GM12878 (cell line): ENCODE data around the gene IGLON5. TPM values are rescaled to one million over a fixed set of nuclear protein-coding genes. Genes with fewer than 3 reads are reported as not detected.
A peak's percentile ranks its signal among the peaks of the same experiment; 100 is the strongest.

ENCODE experiments used
- ATF3 ChIP-seq: IDR thresholded peaks from 2 replicates; pipeline ENCODE4 v1.6.1; 2011; ENCODE audit warnings: low read depth, mild to moderate bottlenecking, low read length, moderate library complexity, borderline replicate concordance; ENCODE audit errors: extremely low read depth
- ATF7 ChIP-seq: fragments of 450-650 bp; IDR thresholded peaks from 2 replicates; pipeline ENCODE4 v1.6.1; 2016; ENCODE audit warnings: low read depth, mild to moderate bottlenecking
- BRCA1 ChIP-seq: IDR thresholded peaks from 2 replicates; pipeline ENCODE4 v1.6.1; 2011; ENCODE audit warnings: low read depth, low read length, improper control_type of control experiment
- CHD1 ChIP-seq: IDR thresholded peaks from 2 replicates; pipeline ENCODE4 v1.6.1; 2012; ENCODE audit warnings: low read depth, low read length, improper control_type of control experiment
- CREM ChIP-seq: IDR thresholded peaks from 2 replicates; pipeline ENCODE4 v1.6.1; 2014; ENCODE audit warnings: antibody characterized with exemption, low read depth
- ELK1 ChIP-seq: IDR thresholded peaks from 2 replicates; pipeline ENCODE4 v1.6.1; 2012; ENCODE audit warnings: low read depth, low read length, improper control_type of control experiment
- HSF1 ChIP-seq: fragments of 150-350 bp; IDR thresholded peaks from 2 replicates; pipeline ENCODE4 v1.6.1; 2014; ENCODE audit warnings: mild to moderate bottlenecking, low read depth, low read length
- IRF3 ChIP-seq: fragments of 450-650 bp; IDR thresholded peaks from 2 replicates; pipeline ENCODE4 v1.6.1; 2014; ENCODE audit warnings: mild to moderate bottlenecking
- MEF2A ChIP-seq: IDR thresholded peaks from 2 replicates; pipeline ENCODE4 v1.6.1; 2011; ENCODE audit warnings: low read depth, mild to moderate bottlenecking, low read length, moderate library complexity; ENCODE audit not compliant: insufficient read depth
- NFYB ChIP-seq: IDR thresholded peaks from 2 replicates; pipeline ENCODE4 v1.6.1; 2011; ENCODE audit warnings: low read depth, mild to moderate bottlenecking, low read length, improper control_type of control experiment, moderate library complexity; ENCODE audit not compliant: insufficient read depth
- PAX5 ChIP-seq: IDR thresholded peaks from 2 replicates; pipeline ENCODE4 v1.6.1; 2011; ENCODE audit warnings: low read depth, low read length, borderline replicate concordance
- PBX3 ChIP-seq: IDR thresholded peaks from 2 replicates; pipeline ENCODE4 v1.6.1; 2011; ENCODE audit warnings: mild to moderate bottlenecking, low read depth, low read length, moderate library complexity; ENCODE audit not compliant: insufficient replicate concordance
- PML ChIP-seq: IDR thresholded peaks from 2 replicates; pipeline ENCODE4 v1.6.1; 2012; ENCODE audit warnings: low read length, inconsistent platforms
- RBBP5 ChIP-seq: fragments of 200-600 bp; sonication (generic); conservative IDR thresholded peaks from 2 replicates; pipeline ENCODE4 v1.6.1; 2016
- RCOR1 ChIP-seq: conservative IDR thresholded peaks from 2 replicates; pipeline ENCODE4 v1.6.1; 2012; ENCODE audit warnings: low read depth, low read length, improper control_type of control experiment
- RELB ChIP-seq: fragments of 450-650 bp; IDR thresholded peaks from 2 replicates; pipeline ENCODE4 v1.6.1; 2017; ENCODE audit warnings: low read depth, mild to moderate bottlenecking, moderate library complexity
- SIN3A ChIP-seq: IDR thresholded peaks from 2 replicates; pipeline ENCODE4 v1.6.1; 2012; ENCODE audit warnings: low read depth, low read length, improper control_type of control experiment
- SPI1 ChIP-seq: IDR thresholded peaks from 2 replicates; pipeline ENCODE4 v1.6.1; 2011; ENCODE audit warnings: low read depth, mild to moderate bottlenecking, low read length, moderate library complexity, borderline replicate concordance; ENCODE audit not compliant: insufficient read depth
- TBL1XR1 ChIP-seq: IDR thresholded peaks from 2 replicates; pipeline ENCODE4 v1.6.1; 2012; ENCODE audit warnings: low read depth, low read length, improper control_type of control experiment
- TCF12 ChIP-seq: IDR thresholded peaks from 2 replicates; pipeline ENCODE4 v1.6.1; 2011; ENCODE audit warnings: low read depth, mild to moderate bottlenecking, low read length
- ZNF24 ChIP-seq: fragments of 450-650 bp; IDR thresholded peaks from 2 replicates; pipeline ENCODE4 v1.6.1; 2017; ENCODE audit warnings: antibody characterized with exemption, mild to moderate bottlenecking
- ZNF274 ChIP-seq: IDR thresholded peaks from one replicate; pipeline ENCODE4 v1.8.0; 2011; ENCODE audit not compliant: insufficient read length, insufficient read depth
- ZNF384 ChIP-seq: IDR thresholded peaks from 2 replicates; pipeline ENCODE4 v1.6.1; 2012; ENCODE audit warnings: low read depth, mild to moderate bottlenecking, low read length, improper control_type of control experiment, borderline replicate concordance
- polyA plus RNA-seq, 11 experiments: library from polyadenylated mRNA; depleted of rRNA in 4 of 11; unstranded in 6 of 11; stranded (reverse) in 5 of 11; fragments of >200 nt; fragmentation: Nextera tagmentation in 4 of 11; fragmentation: Illumina TruSeq in 1 of 11; extraction: Ambion mirVana in 4 of 11; extraction: Trizol in 1 of 11; gene quantifications; 1 replicate in 1 of 11; 2 replicates in 10 of 11; pipeline versions ENCODE4 v1.2.1 to v1.2.3, GENCODE V29; 2011 to 2016; ENCODE audit warnings: inconsistent platforms in 2 of 11, missing spikeins in 2 of 11, low read depth in 1 of 11
- total RNA-seq, 4 experiments: library from RNA; depleted of rRNA in 3 of 4; stranded (reverse); fragments of >200 nt in 3 of 4; fragmentation: Illumina TruSeq in 1 of 4; extraction: Trizol in 1 of 4; gene quantifications; 2 replicates each; pipeline versions ENCODE4 v1.2.1 to v1.2.3, GENCODE V29; 2013 to 2021

IGLON5 gene
- total and polyA plus RNA-seq, 10 of the 15 experiments (the other 5 are each of a cell fraction or from before 2014, with no cell fraction given): not detected

GRCh38 chr19:51372649-51373504, 61.4 kb downstream of the IGLON5 start, which contains the start of gene NKG7 (continued):
- TF ChIP-seq ZNF384 (no peak), BRCA1 (no peak), HSF1 (no peak), RELB (peak; percentile 61; the same call in 1 of the 2 replicates), ATF3 (no peak), CHD1 (no peak), RBBP5 (no peak), ELK1 (no peak), SPI1 (peak; percentile 48; the same call in 1 of the 2 replicates), ZNF24 (no peak), ATF7 (0 out of 2 replicates have a peak, but pooled peaks have one; percentile 67), TBL1XR1 (no peak), TCF12 (0 out of 2 replicates have a peak, but pooled peaks have one; percentile 64), IRF3 (no peak), ZNF274 (no peak), PBX3 (no peak), NFYB (peak; percentile 68; the same call in 1 of the 2 replicates), PAX5 (no peak), MEF2A (0 out of 2 replicates have a peak, but pooled peaks have one; percentile 25), CREM (peak; percentile 65), SIN3A (no peak), RCOR1 (no peak), PML (0 out of 2 replicates have a peak, but pooled peaks have one; percentile 53)
